Tibial nerve (tissue), 4 donors: ENCODE results near the gene CYTH1. TPM values are rescaled to one million over a fixed set of nuclear protein-coding genes. Genes with fewer than 3 reads are reported as not detected.
A peak's percentile ranks its signal among the peaks of the same experiment; 100 is the strongest.

ENCODE experiments used
- DNase-seq, 2 donors: peaks; one replicate each; pipeline ENCODE4 v3.0.0-alpha.2; 2019; ENCODE audit warnings: low spot score in 2 of 2
- H3K27ac ChIP-seq, 4 donors: fragments of 200-600 bp; sonication (generic) in 3 of 4; one replicate each; pipeline ENCODE4 v1.5.1; 2017 to 2019; ENCODE audit warnings: mild to moderate bottlenecking in 1 of 4
- H3K27me3 ChIP-seq, 2 donors: fragments of 200-600 bp; sonication (generic) in 1 of 2; one replicate each; pipeline versions ENCODE4 v1.5.1 to v1.6.0; 2017 to 2019
- H3K36me3 ChIP-seq, 3 donors: fragments of 200-600 bp; sonication (generic); one replicate each; pipeline ENCODE4 v1.5.1; 2018 to 2019
- H3K4me1 ChIP-seq, 4 donors: fragments of 200-600 bp; sonication (generic) in 3 of 4; one replicate each; pipeline ENCODE4 v1.5.1; 2017 to 2019
- H3K4me3 ChIP-seq, 4 donors: fragments of 200-600 bp; sonication (generic) in 3 of 4; one replicate each; pipeline ENCODE4 v1.5.1; 2017 to 2019; ENCODE audit warnings: mild to moderate bottlenecking in 1 of 4, moderate library complexity in 1 of 4
- H3K9me3 ChIP-seq, 4 donors: fragments of 200-600 bp; sonication (generic) in 3 of 4; one replicate each; pipeline ENCODE4 v1.5.1; 2017 to 2019
- EP300 ChIP-seq, 2 donors: sonication (generic); formaldehyde crosslinking; IDR thresholded peaks; one replicate each; pipeline ENCODE4 v1.6.1; 2017; ENCODE audit warnings: antibody characterized with exemption in 2 of 2, mild to moderate bottlenecking in 1 of 2
- POLR2A ChIP-seq, 2 donors: fragments of 450-650 bp; IDR thresholded peaks; one replicate each; pipeline ENCODE4 v1.6.1; 2017; ENCODE audit warnings: antibody characterized with exemption in 2 of 2, mild to moderate bottlenecking in 2 of 2, moderate library complexity in 2 of 2
- WGBS, 2 donors: methylation state at CpG; one replicate each; pipeline ENCODE4 v1.1.5; 2018; 5-methylcytosine and 5-hydroxymethylcytosine counted together
- total RNA-seq, 4 donors: library from RNA; depleted of rRNA; stranded (reverse); fragments of >200 nt; gene quantifications; one replicate each; pipeline ENCODE4 v1.1.0, GENCODE V29; 2016
- TF ChIP-seq, protein P1 (sequence below), 5 experiments: fragments of 200-600 bp in 3 of 5; fragments of 450-650 bp in 2 of 5; sonication (generic) in 3 of 5; IDR thresholded peaks; one replicate each; pipeline ENCODE4 v1.5.1; 2016 to 2019; ENCODE audit warnings: antibody characterized with exemption in 5 of 5, mild to moderate bottlenecking in 3 of 5, moderate library complexity in 2 of 5

The CYTH1 gene
- total RNA-seq, 4 donors from 2014 or later, result 53.1 to 81.0 (median 63.8) TPM

DNA sequence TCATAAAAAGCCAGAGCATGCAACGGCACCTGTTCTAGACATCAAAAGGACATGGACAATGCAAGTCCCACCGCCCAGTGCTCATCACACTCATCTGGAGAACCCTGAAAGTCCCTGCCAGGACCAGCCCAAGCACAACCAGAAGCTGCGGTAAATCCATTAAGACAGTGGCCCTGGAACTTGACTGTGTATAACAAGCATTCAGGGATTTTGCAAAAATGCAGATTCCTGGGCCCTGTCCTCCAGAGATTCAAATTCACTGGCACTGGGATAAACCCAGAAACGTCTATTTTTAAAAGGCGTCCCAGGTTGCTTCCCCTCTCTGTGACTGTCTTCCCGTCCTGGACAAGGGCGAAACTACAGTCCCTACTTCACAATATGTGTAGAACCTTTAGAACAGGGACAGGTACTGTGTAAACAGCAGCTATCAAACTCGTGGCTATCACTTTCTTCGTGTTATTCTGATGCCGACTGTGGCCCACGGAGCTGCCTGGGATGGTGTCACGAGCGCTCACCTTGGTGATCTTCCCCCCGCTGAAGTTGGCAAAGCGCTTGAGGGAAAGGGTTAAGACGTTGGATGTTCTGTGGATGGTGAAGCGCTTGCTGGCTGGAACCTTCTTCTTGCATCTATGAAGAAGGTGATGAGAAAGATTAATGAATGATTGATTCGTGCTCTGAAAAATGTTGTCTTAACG, 36.2 kb upstream of the CYTH1 start:
- no peak for DNase-seq
- peak overlapping the region in 2 of 4 donors; percentile 30 to 34 for H3K27ac ChIP-seq
- 85 to 88% methylated on average over 19 of the region's 19 CpGs for WGBS, 2 donors

DNA sequence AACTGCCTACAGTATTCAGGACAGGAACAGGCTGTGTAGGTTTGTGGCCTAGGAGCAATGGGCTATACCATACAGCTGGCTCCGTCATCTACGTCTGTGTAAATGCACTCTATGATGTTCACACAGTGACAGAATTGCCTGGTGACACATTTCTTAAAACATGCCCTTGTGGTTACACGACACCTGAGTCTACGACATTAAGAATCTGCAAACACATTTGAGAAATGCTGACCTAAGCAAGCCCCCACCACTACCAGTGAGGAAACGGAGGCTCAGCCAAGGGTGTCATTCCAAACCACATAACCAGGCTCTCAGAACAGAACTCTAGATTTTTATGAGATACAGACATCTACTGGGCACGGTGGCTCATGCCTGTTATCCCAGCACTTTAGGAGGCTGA, 35.0 kb upstream of the CYTH1 start:
- DNase-seq, result no peak
- H3K4me3 ChIP-seq, result no peak overlapping the region
- peak overlapping the region in 1 of 4 donors; percentile 30 for H3K27ac ChIP-seq
- TF ChIP-seq EP300 (IDR thresholded peaks at IDR 0.05), result no peak
- TF ChIP-seq POLR2A (IDR thresholded peaks at IDR 0.05), result no peak
- TF ChIP-seq, protein P1, sequence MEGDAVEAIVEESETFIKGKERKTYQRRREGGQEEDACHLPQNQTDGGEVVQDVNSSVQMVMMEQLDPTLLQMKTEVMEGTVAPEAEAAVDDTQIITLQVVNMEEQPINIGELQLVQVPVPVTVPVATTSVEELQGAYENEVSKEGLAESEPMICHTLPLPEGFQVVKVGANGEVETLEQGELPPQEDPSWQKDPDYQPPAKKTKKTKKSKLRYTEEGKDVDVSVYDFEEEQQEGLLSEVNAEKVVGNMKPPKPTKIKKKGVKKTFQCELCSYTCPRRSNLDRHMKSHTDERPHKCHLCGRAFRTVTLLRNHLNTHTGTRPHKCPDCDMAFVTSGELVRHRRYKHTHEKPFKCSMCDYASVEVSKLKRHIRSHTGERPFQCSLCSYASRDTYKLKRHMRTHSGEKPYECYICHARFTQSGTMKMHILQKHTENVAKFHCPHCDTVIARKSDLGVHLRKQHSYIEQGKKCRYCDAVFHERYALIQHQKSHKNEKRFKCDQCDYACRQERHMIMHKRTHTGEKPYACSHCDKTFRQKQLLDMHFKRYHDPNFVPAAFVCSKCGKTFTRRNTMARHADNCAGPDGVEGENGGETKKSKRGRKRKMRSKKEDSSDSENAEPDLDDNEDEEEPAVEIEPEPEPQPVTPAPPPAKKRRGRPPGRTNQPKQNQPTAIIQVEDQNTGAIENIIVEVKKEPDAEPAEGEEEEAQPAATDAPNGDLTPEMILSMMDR (IDR thresholded peaks at IDR 0.05), result no peak
- no peaks in the 10 kb centered on the region for H3K9me3 ChIP-seq
- peaks cover 0 to 18% (median 6%) of the 10 kb centered on the region in 4 donors for H3K4me1 ChIP-seq
- H3K36me3 ChIP-seq, result peaks cover 0 to 99% (median 31%) of the 10 kb centered on the region in 3 donors
- 75 to 80% methylated on average over 6 of the region's 6 CpGs for WGBS, 2 donors
- H3K27me3 ChIP-seq, result no peaks in the 10 kb centered on the region

More for the DNA sequence above, 36.2 kb upstream of the CYTH1 start:
- H3K9me3 ChIP-seq, result no peaks in the 10 kb centered on the region
- H3K4me3 ChIP-seq, result no peak overlapping the region
- no peaks in the 10 kb centered on the region for H3K27me3 ChIP-seq
- TF ChIP-seq POLR2A (IDR thresholded peaks at IDR 0.05), result no peak
- TF ChIP-seq, protein P1 (IDR thresholded peaks at IDR 0.05), result no peak
- TF ChIP-seq EP300 (IDR thresholded peaks at IDR 0.05), result no peak
- H3K36me3 ChIP-seq, result peaks cover 0 to 98% (median 39%) of the 10 kb centered on the region in 3 donors
- H3K4me1 ChIP-seq, result peaks cover 0 to 13% (median 7%) of the 10 kb centered on the region in 4 donors

DNA sequence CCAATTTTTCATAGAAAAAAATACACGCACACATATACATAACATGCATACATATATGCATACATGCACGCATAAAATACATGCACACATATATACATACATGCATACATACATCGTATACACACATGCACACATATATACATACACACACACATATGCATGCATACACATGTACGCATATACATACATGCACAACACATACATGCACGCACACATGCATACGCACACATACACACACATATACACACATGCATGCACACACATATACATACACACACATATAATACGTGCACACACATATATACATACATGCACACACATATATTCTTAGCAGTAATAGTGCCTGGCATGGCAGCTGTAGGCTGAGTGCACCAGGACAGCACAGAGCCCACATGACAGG, 33.6 kb upstream of the CYTH1 start:
- no peak overlapping the region for H3K4me3 ChIP-seq
- H3K27ac ChIP-seq, result no peak overlapping the region
- peaks cover 0 to 100% (median 39%) of the 10 kb centered on the region in 3 donors for H3K36me3 ChIP-seq
- DNase-seq, result no peak
- H3K27me3 ChIP-seq, result no peaks in the 10 kb centered on the region
- H3K9me3 ChIP-seq, result no peaks in the 10 kb centered on the region
- H3K4me1 ChIP-seq, result peaks cover 0 to 18% (median 6%) of the 10 kb centered on the region in 4 donors
- 88 to 91% methylated on average over 7 of the region's 7 CpGs for WGBS, 2 donors
- TF ChIP-seq POLR2A (IDR thresholded peaks at IDR 0.05) (no peak), EP300 (IDR thresholded peaks at IDR 0.05) (no peak)
- TF ChIP-seq, protein P1 (IDR thresholded peaks at IDR 0.05), result no peak

DNA sequence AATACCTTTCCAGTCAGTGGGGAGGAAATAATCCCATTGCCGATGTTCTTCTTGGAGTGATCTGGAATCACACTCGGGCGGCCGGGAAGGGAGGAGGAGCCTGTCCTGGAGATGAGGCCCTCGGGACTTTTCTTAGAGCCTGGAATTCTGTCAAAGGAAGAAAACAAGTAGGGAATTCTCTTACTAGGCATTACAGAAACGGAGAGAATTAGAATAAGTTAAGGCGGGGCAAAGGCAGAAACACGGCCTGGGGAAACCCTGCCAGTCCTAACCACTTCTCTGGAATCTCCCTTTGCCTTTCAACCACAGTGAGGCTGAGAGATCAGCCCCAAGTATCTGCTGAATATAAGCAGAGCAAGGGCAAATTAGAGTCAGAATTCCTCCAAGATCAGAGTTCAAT, 30.8 kb upstream of the CYTH1 start:
- Histone ChIP-seq H3K36me3 (peaks cover 0 to 98% (median 27%) of the 10 kb centered on the region in 3 donors), H3K27me3 (no peaks in the 10 kb centered on the region), H3K4me1 (peaks cover 0 to 18% (median 6%) of the 10 kb centered on the region in 4 donors), H3K4me3 (no peak overlapping the region), H3K9me3 (no peaks in the 10 kb centered on the region), H3K27ac (peak overlapping the region in 3 of 4 donors; percentile 21 to 78 (median 26))
- DNase-seq, result peak; percentile 45 to 61
- TF ChIP-seq EP300 (IDR thresholded peaks at IDR 0.05) (peak in 1 of 2 donors; percentile 59), POLR2A (IDR thresholded peaks at IDR 0.05) (no peak)
- 27 to 40% methylated on average over 8 of the region's 8 CpGs for WGBS, 2 donors

DNA sequence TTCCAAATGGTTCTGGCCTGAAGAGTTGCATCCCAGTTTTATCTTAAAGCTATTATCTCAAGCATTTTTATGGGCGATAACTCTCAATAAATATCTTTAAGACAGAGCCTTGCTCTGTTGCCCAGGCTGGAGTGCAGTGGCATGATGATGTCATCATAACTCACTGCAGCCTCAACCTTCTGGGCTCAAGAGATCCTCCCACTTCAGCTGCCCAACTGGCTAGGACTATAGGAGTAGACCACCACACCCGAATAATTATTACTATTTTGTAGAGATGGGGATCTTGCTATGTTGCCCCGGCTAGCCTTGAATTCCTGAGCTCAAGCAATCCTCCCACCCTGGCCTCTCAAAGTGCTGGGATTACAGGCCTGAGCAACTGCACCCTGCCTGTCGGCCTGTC, 26.1 kb upstream of the CYTH1 start:
- WGBS, 2 donors, result 82 to 86% methylated on average over 4 of the region's 4 CpGs
- no peaks in the 10 kb centered on the region for H3K27me3 ChIP-seq
- TF ChIP-seq EP300 (IDR thresholded peaks at IDR 0.05) (no peak), POLR2A (IDR thresholded peaks at IDR 0.05) (no peak)
- TF ChIP-seq, protein P1 (IDR thresholded peaks at IDR 0.05), result no peak
- no peak overlapping the region for H3K4me3 ChIP-seq
- no peak for DNase-seq
- no peaks in the 10 kb centered on the region for H3K9me3 ChIP-seq
- peaks cover 0 to 18% (median under 1%) of the 10 kb centered on the region in 4 donors for H3K4me1 ChIP-seq
- H3K36me3 ChIP-seq, result peaks cover 2 to 94% (median 23%) of the 10 kb centered on the region in 3 donors
- no peak overlapping the region for H3K27ac ChIP-seq
